CD4-positive, alpha-beta T cell (primary cell): ENCODE measurements around the gene RPLP2. TPM values are rescaled to one million over a fixed set of nuclear protein-coding genes. Genes with fewer than 3 reads are reported as not detected.

Experiments used
- ATAC-seq: fragments of 200-7000 bp; cut with Tn5 transposase; one replicate; pipeline ENCODE4 v1.10.0; 2022; ENCODE audit warnings: mild to moderate bottlenecking; ENCODE audit not compliant: poor library complexity
- CTCF ChIA-PET: fragments of 350-600 bp; sonication (Branson Sonifier 250); formaldehyde crosslinking; loops from one replicate; lab custom pipeline; 2021; ENCODE audit warnings: antibody characterized with exemption, inconsistent platforms; lab: Charles Lee
- POLR2A ChIA-PET: fragments of 350-600 bp; sonication (Branson Sonifier 250); formaldehyde crosslinking; loops from one replicate; lab custom pipeline; 2021; ENCODE audit warnings: antibody characterized with exemption, inconsistent platforms; lab: Charles Lee
- DNase-seq, 14 experiments: peaks; one replicate each; pipeline ENCODE4 v3.0.0-alpha.2; 2013 to 2020; ENCODE audit warnings: mixed read lengths in 2 of 14
- H3K27ac ChIP-seq, 2 donors: one replicate each; pipeline versions ENCODE4 v1.5.1 to v1.7.0; 2013; ENCODE audit warnings: low read length in 2 of 2, low read depth in 1 of 2, mild to moderate bottlenecking in 1 of 2
- H3K27me3 ChIP-seq, 2 experiments: 1 replicate in 1 of 2; 2 replicates in 1 of 2; pipeline versions ENCODE4 v1.6.1 to v1.7.0; 2013; ENCODE audit warnings: low read length in 2 of 2, control low read depth in 1 of 2, mild to moderate bottlenecking in 1 of 2, moderate library complexity in 1 of 2; ENCODE audit not compliant: insufficient read depth in 2 of 2, control insufficient read depth in 1 of 2
- H3K36me3 ChIP-seq: one replicate; pipeline ENCODE4 v1.6.1; 2013; ENCODE audit warnings: low read length, control low read depth; ENCODE audit not compliant: insufficient read depth
- H3K4me1 ChIP-seq: one replicate; pipeline ENCODE4 v1.6.1; 2013; ENCODE audit warnings: low read length, control low read depth; ENCODE audit not compliant: insufficient read depth
- H3K4me3 ChIP-seq: one replicate; pipeline ENCODE4 v1.5.1; 2013; ENCODE audit warnings: mild to moderate bottlenecking, low read length, moderate library complexity
- H3K9me3 ChIP-seq, 2 experiments: 1 replicate in 1 of 2; 2 replicates in 1 of 2; pipeline versions ENCODE4 v1.6.1 to v1.7.0; 2013; ENCODE audit warnings: low read length in 2 of 2, mild to moderate bottlenecking in 2 of 2, control low read depth in 1 of 2, moderate library complexity in 1 of 2; ENCODE audit not compliant: control insufficient read depth in 1 of 2, insufficient read depth in 1 of 2
- H3K27ac Mint-ChIP-seq: one replicate; pipeline ENCODE4 v1.8.0; 2020; ENCODE audit warnings: mixed read lengths
- H3K27me3 Mint-ChIP-seq: one replicate; pipeline ENCODE4 v1.8.0; 2021; ENCODE audit warnings: mixed read lengths
- H3K36me3 Mint-ChIP-seq: one replicate; pipeline ENCODE4 v1.8.0; 2021; ENCODE audit warnings: low read depth, mixed read lengths
- H3K4me1 Mint-ChIP-seq: one replicate; pipeline ENCODE4 v1.8.0; 2021; ENCODE audit warnings: low read depth, mixed read lengths
- H3K4me3 Mint-ChIP-seq: one replicate; pipeline ENCODE4 v1.8.0; 2020; ENCODE audit warnings: mild to moderate bottlenecking, mixed read lengths
- H3K9me3 Mint-ChIP-seq: one replicate; pipeline ENCODE4 v1.8.0; 2020; ENCODE audit warnings: mixed read lengths
- CTCF ChIP-seq: fragments of 200-600 bp; IDR thresholded peaks from one replicate; pipeline ENCODE4 v1.8.0; 2022; ENCODE audit warnings: antibody characterized with exemption, mild to moderate bottlenecking
- intact Hi-C, 2 experiments: fragments of 100-400 bp; cut with DNase I in 1 of 2; cut with micrococcal nuclease in 1 of 2; formaldehyde crosslinking; loops; one replicate each; pipeline versions ENCODE4 v1.15.1 to v1.9.0; 2023 to 2025; cut with DNase I, micrococcal nuclease
- total RNA-seq, 174 experiments: library from RNA in 2 of 174; stranded (reverse) in 2 of 174; gene quantifications; one replicate each; pipeline ENCODE4 v1.2.3 and lab custom pipeline; 2021 to 2026

The RPLP2 gene
- total RNA-seq, 2 experiments from 2014 or later, result 5,234 to 5,390 TPM

GRCh38 chr11:836700-837099 is 26.9 kb downstream of the RPLP2 start:
- peaks cover 10% of the 10 kb centered on the region for H3K27me3 Mint-ChIP-seq
- peaks cover 20% of the 10 kb centered on the region for H3K4me1 Mint-ChIP-seq
- H3K9me3 ChIP-seq, result peaks cover 0 to 8% of the 10 kb centered on the region in 2 experiments
- no peak for TF ChIP-seq CTCF
- POLR2A ChIA-PET, result interaction anchor here (1.2 kb wide), 1 partner anchor 17 kb away, joined by 4 read pairs; no protein-coding TSS in a partner anchor
- no peaks in the 10 kb centered on the region for H3K9me3 Mint-ChIP-seq
- DNase-seq (no peak), ATAC-seq (no peak)
- intact Hi-C loops, result no loop called here
- peaks cover 22% of the 10 kb centered on the region for H3K36me3 Mint-ChIP-seq
- no peak overlapping the region for H3K4me3 Mint-ChIP-seq
- H3K4me1 ChIP-seq, result peaks cover 52% of the 10 kb centered on the region
- CTCF ChIA-PET, result no interaction called here
- H3K36me3 ChIP-seq, result peaks cover 28% of the 10 kb centered on the region
- H3K27ac Mint-ChIP-seq, result no peak overlapping the region
- peaks cover 1 to 10% of the 10 kb centered on the region in 2 experiments for H3K27me3 ChIP-seq
- no peak overlapping the region for H3K4me3 ChIP-seq
- no peak overlapping the region for H3K27ac ChIP-seq

- Mint-ChIP-seq H3K36me3 (peaks cover 22% of the 10 kb centered on the region), H3K4me3 (no peak overlapping the region), H3K9me3 (no peaks in the 10 kb centered on the region), H3K4me1 (peaks cover 17% of the 10 kb centered on the region), H3K27ac (no peak overlapping the region), H3K27me3 (peaks cover 3% of the 10 kb centered on the region)
- POLR2A ChIA-PET, result interaction anchor here (1.2 to 1.5 kb wide), 2 partner anchors 17 to 18 kb away, joined by 4 to 5 read pairs; partner anchors contain the start of gene PNPLA2
- no peak overlapping the region for H3K4me3 ChIP-seq
- ATAC-seq (no peak), DNase-seq (no peak)
- peaks cover 0 to 2% of the 10 kb centered on the region in 2 experiments for H3K9me3 ChIP-seq
- intact Hi-C loops, result no loop called here
- H3K27ac ChIP-seq, result no peak overlapping the region
- TF ChIP-seq CTCF, result no peak
- peaks cover 0 to 5% of the 10 kb centered on the region in 2 experiments for H3K27me3 ChIP-seq
- CTCF ChIA-PET, result no interaction called here
- H3K36me3 ChIP-seq, result peaks cover 28% of the 10 kb centered on the region
- peaks cover 47% of the 10 kb centered on the region for H3K4me1 ChIP-seq
Measured at GRCh38 chr11:837189-837989, 27.6 kb downstream of the RPLP2 start.

- CTCF ChIA-PET, result no interaction called here
- POLR2A ChIA-PET, result interaction anchor here (1.5 kb wide), 1 partner anchor 18 kb away, joined by 5 read pairs; the partner anchor contains the start of gene PNPLA2
- H3K27ac ChIP-seq, result no peak overlapping the region
- ATAC-seq (no peak), DNase-seq (no peak)
- intact Hi-C loops, result no loop called here
- Mint-ChIP-seq H3K27me3 (peaks cover 3% of the 10 kb centered on the region), H3K4me3 (no peak overlapping the region), H3K9me3 (no peaks in the 10 kb centered on the region), H3K27ac (no peak overlapping the region), H3K36me3 (peaks cover 22% of the 10 kb centered on the region), H3K4me1 (peaks cover 17% of the 10 kb centered on the region)
- H3K36me3 ChIP-seq, result peaks cover 28% of the 10 kb centered on the region
- peaks cover 44% of the 10 kb centered on the region for H3K4me1 ChIP-seq
- H3K9me3 ChIP-seq, result no peaks in the 10 kb centered on the region
- TF ChIP-seq CTCF, result no peak
- H3K4me3 ChIP-seq, result no peak overlapping the region
- H3K27me3 ChIP-seq, result peaks cover 0 to 5% of the 10 kb centered on the region in 2 experiments
Measured at GRCh38 chr11:837990-838307, 28.2 kb downstream of the RPLP2 start.
